ENCODE measurements around the gene ZNF454. TPM values are rescaled to one million over a fixed set of nuclear protein-coding genes. Genes with fewer than 3 reads are reported as not detected.

The ZNF454 gene
- not detected for total RNA-seq

GRCh38 chr5:178940569-178941360 is at the start of gene ZNF454:
Gene ZNF454, plus strand, starts transcription at chr5:178941198. Its CDS starts 1,594 bp downstream, at chr5:178942792.
- Histone ChIP-seq H3K9me3 (ENCODE audit: low read depth, low read length) (peaks cover 31% of the 10 kb centered on the region), H3K27me3 (ENCODE audit: insufficient read depth, low read length) (peaks cover 21% of the 10 kb centered on the region), H3K4me3 (ENCODE audit: low read length) (no peak within 1 kb of the TSS), H3K4me1 (ENCODE audit: insufficient read depth, low read length) (no peaks in the 10 kb centered on the region)

GRCh38 chr5:178895615-178896571 is 45.1 kb upstream of the ZNF454 start, which contains the start of gene ZFP2:
Gene ZFP2, plus strand, starts transcription at chr5:178895913. Its CDS starts 35,401 bp downstream, at chr5:178931314.
- no peaks in the 10 kb centered on the region for H3K9me3 ChIP-seq (ENCODE audit: low read depth, low read length)
- peak within 1 kb of the TSS; percentile 43 for H3K4me3 ChIP-seq (ENCODE audit: low read length)
- H3K4me1 ChIP-seq (ENCODE audit: insufficient read depth, low read length) = peaks cover 6% of the 10 kb centered on the region
- H3K27me3 ChIP-seq (ENCODE audit: insufficient read depth, low read length) = peaks cover 16% of the 10 kb centered on the region

- Histone ChIP-seq H3K4me3 (ENCODE audit: low read length) (no peak overlapping the region), H3K27me3 (ENCODE audit: insufficient read depth, low read length) (peaks cover 16% of the 10 kb centered on the region), H3K9me3 (ENCODE audit: low read depth, low read length) (no peaks in the 10 kb centered on the region), H3K4me1 (ENCODE audit: insufficient read depth, low read length) (peaks cover 6% of the 10 kb centered on the region)
These were observed 41.7 kb upstream of the ZNF454 start for GRCh38 chr5:178899289-178899688.

GRCh38 chr5:178902849-178903248 is 38.1 kb upstream of the ZNF454 start:
- no peaks in the 10 kb centered on the region for H3K9me3 ChIP-seq (ENCODE audit: low read depth, low read length)
- no peaks in the 10 kb centered on the region for H3K27me3 ChIP-seq (ENCODE audit: insufficient read depth, low read length)
- no peak overlapping the region for H3K4me3 ChIP-seq (ENCODE audit: low read length)

GRCh38 chr5:178931846-178932760 is 8.9 kb upstream of the ZNF454 start:
- no peaks in the 10 kb centered on the region for H3K27me3 ChIP-seq (ENCODE audit: insufficient read depth, low read length)
- H3K4me3 ChIP-seq (ENCODE audit: low read length) = no peak overlapping the region
- peaks cover 89% of the 10 kb centered on the region for H3K9me3 ChIP-seq (ENCODE audit: low read depth, low read length)
- no peaks in the 10 kb centered on the region for H3K4me1 ChIP-seq (ENCODE audit: insufficient read depth, low read length)

More at GRCh38 chr5:178902849-178903248, 38.1 kb upstream of the ZNF454 start:
- no peaks in the 10 kb centered on the region for H3K4me1 ChIP-seq (ENCODE audit: insufficient read depth, low read length)

GRCh38 chr5:178941361-178941760 is 363 bp downstream of the ZNF454 start:
- no peak overlapping the region for H3K4me3 ChIP-seq (ENCODE audit: low read length)
- H3K9me3 ChIP-seq (ENCODE audit: low read depth, low read length) = peaks cover 25% of the 10 kb centered on the region

GRCh38 chr5:178965465-178966055 is 24.6 kb downstream of the ZNF454 start:
- Histone ChIP-seq H3K27me3 (ENCODE audit: insufficient read depth, low read length) (no peaks in the 10 kb centered on the region), H3K9me3 (ENCODE audit: low read depth, low read length) (peaks cover 45% of the 10 kb centered on the region), H3K4me1 (ENCODE audit: insufficient read depth, low read length) (no peaks in the 10 kb centered on the region), H3K4me3 (ENCODE audit: low read length) (no peak overlapping the region)

More at GRCh38 chr5:178941361-178941760, 363 bp downstream of the ZNF454 start:
- H3K4me1 ChIP-seq (ENCODE audit: insufficient read depth, low read length) = no peaks in the 10 kb centered on the region
- H3K27me3 ChIP-seq (ENCODE audit: insufficient read depth, low read length) = peaks cover 21% of the 10 kb centered on the region

GRCh38 chr5:178981381-178981780 is 40.4 kb downstream of the ZNF454 start:
- Histone ChIP-seq H3K4me1 (ENCODE audit: insufficient read depth, low read length) (no peaks in the 10 kb centered on the region), H3K27me3 (ENCODE audit: insufficient read depth, low read length) (no peaks in the 10 kb centered on the region), H3K4me3 (ENCODE audit: low read length) (no peak overlapping the region), H3K9me3 (ENCODE audit: low read depth, low read length) (peaks cover 5% of the 10 kb centered on the region)

GRCh38 chr5:178982941-178983340 is 41.9 kb downstream of the ZNF454 start:
- Histone ChIP-seq H3K4me3 (ENCODE audit: low read length) (no peak overlapping the region), H3K9me3 (ENCODE audit: low read depth, low read length) (peaks cover 5% of the 10 kb centered on the region), H3K4me1 (ENCODE audit: insufficient read depth, low read length) (no peaks in the 10 kb centered on the region), H3K27me3 (ENCODE audit: insufficient read depth, low read length) (no peaks in the 10 kb centered on the region)

GRCh38 chr5:178983728-178984127 is 42.7 kb downstream of the ZNF454 start:
- H3K27me3 ChIP-seq (ENCODE audit: insufficient read depth, low read length) = no peaks in the 10 kb centered on the region
- no peaks in the 10 kb centered on the region for H3K9me3 ChIP-seq (ENCODE audit: low read depth, low read length)
- H3K4me3 ChIP-seq (ENCODE audit: low read length) = no peak overlapping the region
- H3K4me1 ChIP-seq (ENCODE audit: insufficient read depth, low read length) = no peaks in the 10 kb centered on the region

- H3K9me3 ChIP-seq (ENCODE audit: low read depth, low read length) = no peaks in the 10 kb centered on the region
- H3K4me3 ChIP-seq (ENCODE audit: low read length) = no peak overlapping the region
- H3K27me3 ChIP-seq (ENCODE audit: insufficient read depth, low read length) = no peaks in the 10 kb centered on the region
- H3K4me1 ChIP-seq (ENCODE audit: insufficient read depth, low read length) = no peaks in the 10 kb centered on the region
These were observed 43.4 kb downstream of the ZNF454 start for GRCh38 chr5:178984145-178985072.

- no peaks in the 10 kb centered on the region for H3K4me1 ChIP-seq (ENCODE audit: insufficient read depth, low read length)
- H3K27me3 ChIP-seq (ENCODE audit: insufficient read depth, low read length) = no peaks in the 10 kb centered on the region
- no peak overlapping the region for H3K4me3 ChIP-seq (ENCODE audit: low read length)
- no peaks in the 10 kb centered on the region for H3K9me3 ChIP-seq (ENCODE audit: low read depth, low read length)
These were observed 45.4 kb downstream of the ZNF454 start for GRCh38 chr5:178986326-178986960.
